GM18526 (cell line): ENCODE measurements around the gene TFRC.
A peak's percentile ranks its signal among the peaks of the same experiment; 100 is the strongest.

Experiments
- POLR2A ChIP-seq: IDR thresholded peaks from 3 replicates; pipeline ENCODE4 v1.6.1; 2011; ENCODE audit not compliant: insufficient read length; ENCODE audit errors: extremely low read depth

The TFRC gene

GRCh38 chr3:196081834-196082618 is at the start of gene TFRC:
Gene TFRC (minus strand): TSS chr3:196082090. CDS start chr3:196077099, 4,991 bp downstream.
- TF ChIP-seq POLR2A = peak; percentile 100

DNA sequence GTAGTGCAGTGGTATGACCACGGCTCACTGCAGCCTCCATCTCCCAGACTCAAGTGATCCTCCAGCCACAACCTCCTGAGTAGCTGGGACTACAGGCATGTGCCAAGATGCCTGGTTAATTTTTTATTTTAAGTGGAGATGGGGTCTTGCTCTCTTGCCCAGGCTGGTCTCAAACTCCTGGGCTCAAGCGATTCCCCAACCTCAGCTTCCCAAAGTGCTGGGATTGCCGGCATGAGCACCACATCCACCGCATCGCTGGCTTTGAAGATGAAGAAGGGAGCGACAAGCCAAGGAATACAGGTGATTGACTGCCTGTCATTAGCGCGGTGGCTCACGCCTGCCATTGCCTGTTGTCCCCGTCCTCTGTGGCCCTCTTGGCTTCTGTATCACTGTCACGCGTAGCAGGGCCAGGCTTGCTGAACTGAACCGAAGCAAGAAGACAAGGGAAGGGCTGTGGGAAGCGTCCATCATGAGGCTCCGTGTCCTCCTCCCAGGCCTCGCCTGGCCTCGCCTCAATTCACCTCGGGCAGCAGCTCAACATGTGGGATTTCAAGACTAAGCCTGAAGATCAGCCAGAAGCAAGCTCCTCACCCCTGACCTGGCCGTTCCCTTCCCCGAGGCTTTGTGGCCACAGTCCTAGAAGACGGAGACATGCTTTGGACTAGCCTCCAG is 46.4 kb upstream of the TFRC start:
- TF ChIP-seq POLR2A = no peak

DNA sequence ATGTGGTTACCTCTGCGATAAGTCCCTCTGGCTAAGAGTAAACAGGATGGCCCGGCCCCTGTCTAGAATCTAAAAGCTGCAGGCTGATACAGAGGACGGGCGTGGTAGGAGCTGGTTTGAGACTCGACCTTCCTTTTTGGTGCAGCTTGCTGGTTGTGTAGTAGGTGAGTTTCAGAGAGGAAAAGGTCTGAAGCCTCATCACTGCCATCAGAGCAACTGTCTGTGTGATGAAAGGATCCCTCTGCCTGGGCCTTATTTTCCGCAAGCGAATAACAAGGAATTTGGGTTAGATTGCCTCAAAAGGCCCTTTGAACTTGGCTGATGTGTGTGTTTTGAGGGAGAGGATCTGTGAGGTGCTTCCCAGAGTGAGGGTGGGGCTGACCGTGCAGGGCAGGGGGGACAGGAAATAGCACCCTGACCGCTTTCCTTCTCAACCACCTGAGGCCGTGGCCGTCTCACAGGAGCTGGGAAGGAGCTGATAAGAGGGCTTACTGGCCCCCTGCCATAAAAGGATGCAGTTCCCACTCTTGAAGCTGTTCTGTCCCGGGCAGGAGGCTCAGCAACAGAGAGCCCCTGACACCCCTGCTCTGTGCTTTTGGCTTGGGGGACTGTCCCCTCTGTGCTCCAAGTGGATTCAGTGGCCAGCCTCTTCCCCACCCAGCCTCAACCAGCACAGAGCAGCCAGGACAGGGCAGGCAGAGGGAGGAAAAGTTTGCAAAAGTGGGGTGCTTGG is 45.6 kb upstream of the TFRC start:
- no peak for TF ChIP-seq POLR2A

DNA sequence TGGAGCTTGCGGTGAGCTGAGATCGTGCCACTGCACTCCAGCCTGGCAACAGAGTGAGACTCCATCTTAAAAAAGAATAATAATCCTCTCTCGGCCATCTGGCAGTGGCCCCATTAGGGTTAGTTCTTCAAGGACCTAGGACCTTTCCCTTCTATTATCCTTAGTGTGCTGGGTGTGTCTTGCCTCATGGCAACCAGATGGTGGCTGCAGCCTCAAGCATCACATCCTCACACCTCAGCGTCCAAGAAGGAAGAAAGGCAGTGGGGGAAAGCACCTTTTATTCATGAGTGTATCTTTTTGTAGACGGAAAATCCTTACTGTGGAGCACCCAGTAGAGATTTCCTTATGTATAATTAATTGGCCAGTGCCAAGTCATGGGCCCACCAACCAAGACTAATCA is 42.7 kb upstream of the TFRC start:
- TF ChIP-seq POLR2A = no peak

DNA sequence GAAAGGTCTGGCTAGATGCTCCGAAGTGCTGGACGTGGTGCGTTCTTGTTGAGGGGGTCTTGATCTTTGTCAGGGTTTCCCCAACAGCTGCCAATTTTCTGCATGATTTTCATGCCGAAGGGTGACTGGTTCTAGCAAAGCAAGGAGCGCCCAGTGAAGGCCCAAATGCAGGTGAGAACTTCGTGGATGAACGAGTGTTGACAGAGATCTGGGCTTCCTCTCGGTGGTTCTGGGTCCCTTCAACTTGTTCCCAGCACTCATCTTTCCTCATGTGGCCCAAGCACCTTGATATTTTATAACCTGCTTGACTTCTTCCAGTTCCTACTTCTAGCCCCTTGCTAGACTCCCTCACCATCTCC is 40.8 kb upstream of the TFRC start:
- no peak for TF ChIP-seq POLR2A

DNA sequence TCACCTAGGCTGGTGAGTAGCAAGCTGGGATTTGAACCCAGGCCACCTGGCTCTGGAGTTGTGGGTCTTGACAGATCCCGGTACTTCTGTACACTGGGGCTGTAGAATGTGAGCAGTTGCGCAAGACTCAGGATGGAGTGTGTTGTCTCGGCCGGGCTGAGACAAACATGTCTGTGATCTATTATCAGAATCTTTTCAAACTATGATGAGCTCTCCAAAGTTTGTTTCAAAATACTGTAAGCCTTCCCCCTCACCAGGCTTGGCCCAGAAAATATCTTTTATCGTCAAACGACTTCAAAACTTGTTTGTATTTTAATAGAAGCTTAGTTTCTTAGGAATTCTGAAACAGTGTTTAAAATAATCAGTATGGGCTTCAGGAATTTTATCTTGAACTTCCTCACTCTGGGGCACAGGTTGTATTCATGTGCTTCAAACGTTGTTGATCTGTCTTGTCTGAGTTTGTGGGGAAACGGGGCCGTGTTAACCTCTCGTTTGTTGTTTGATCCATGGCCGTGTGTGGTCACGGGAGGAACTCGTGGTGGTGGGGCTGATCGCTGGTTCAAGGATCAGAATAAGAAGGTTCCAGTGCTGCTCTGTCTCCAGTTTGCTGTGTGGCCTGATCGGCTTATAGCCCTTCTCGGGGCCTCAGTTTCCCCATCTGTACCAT is 40.3 kb upstream of the TFRC start:
- TF ChIP-seq POLR2A = no peak

DNA sequence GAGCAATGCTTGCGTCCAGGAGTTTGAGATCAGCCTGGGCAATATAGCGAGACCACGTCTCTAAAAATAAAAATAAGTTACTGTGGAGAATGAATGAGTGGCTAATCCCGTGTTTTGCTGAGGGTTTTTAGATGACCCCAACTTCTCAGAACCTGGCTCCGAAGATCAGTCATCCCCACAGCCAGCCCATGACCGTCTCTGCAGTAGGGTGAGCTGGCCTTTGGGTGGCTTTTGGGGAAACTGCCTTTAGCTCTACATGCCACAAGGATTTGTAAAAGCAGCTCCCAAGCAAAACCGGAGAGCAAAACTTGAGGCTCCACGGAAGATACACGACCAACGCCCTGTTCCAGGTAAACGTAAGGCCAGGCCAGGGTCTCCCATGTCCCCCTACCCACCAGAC is 39.2 kb upstream of the TFRC start:
- TF ChIP-seq POLR2A = no peak

DNA sequence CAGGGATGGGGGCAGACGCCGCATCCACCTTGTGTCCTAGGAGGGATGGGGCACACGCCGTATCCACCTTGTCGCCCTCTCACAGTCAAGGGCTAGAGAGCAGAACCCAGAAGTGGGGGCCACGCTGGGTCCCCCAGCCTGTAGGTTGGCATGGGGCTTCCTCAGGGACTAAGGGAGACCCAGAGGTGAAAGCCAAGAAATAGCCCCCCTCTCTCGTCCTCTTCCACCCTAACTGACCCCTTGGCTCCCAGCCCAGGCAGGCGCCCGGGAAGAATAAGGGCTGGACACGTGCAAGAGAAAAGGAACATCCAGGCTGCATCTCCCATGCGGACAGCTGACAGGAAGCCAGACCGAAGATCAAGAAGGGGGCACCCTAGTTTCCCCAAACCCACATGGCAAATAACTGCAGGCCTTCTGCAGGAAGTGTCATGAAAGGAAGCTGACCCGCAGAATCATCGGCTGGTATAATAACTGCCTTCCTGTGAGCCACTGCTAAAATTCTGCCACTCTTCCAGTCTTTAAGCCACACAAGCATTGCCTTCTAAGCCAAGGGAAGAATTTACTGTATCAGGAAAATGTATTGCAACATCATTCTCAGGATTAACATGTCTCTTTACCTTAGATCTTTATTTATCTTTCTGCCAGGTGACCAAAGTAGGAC is 38.5 kb upstream of the TFRC start:
- TF ChIP-seq POLR2A = no peak

- TF ChIP-seq POLR2A = no peak
Observed at GRCh38 chr3:196117809-196118208, 35.9 kb upstream of the TFRC start.

- no peak for TF ChIP-seq POLR2A
Observed at GRCh38 chr3:196115678-196116083, 33.8 kb upstream of the TFRC start.

- TF ChIP-seq POLR2A = no peak
Observed at GRCh38 chr3:196111939-196112386, 30.1 kb upstream of the TFRC start.

DNA sequence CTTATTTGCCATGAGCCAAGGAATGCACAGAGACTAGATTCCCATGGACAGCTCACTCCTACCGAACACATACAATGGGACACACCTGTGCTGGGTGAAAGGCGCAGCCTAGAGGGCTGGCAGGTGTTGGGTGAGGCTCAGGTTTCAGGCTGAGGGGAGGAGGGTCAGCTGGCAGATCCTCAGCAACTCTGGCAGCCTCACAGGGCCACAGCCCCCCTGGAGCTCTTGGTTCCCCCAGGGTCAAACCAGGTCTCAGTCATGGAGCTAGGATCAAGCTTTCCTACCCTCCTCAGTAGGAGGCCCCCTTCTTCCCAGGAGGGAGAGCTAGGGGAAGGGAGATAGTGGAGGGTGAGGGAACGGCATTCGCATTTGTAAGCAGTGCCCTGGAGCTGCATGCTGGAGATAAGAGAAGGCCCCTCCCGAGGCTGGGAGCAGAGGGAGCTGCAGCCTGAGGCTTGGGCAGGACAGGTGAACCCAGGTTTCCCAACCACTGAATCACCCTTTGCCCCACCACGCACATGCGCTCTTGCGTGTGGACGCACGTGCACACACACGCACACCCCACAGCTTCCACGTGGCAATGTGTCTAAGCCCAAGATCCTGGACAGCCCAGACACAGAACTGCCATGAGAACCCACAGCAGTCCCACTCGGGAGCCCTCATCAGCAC is 26.3 kb upstream of the TFRC start:
- TF ChIP-seq POLR2A = no peak

DNA sequence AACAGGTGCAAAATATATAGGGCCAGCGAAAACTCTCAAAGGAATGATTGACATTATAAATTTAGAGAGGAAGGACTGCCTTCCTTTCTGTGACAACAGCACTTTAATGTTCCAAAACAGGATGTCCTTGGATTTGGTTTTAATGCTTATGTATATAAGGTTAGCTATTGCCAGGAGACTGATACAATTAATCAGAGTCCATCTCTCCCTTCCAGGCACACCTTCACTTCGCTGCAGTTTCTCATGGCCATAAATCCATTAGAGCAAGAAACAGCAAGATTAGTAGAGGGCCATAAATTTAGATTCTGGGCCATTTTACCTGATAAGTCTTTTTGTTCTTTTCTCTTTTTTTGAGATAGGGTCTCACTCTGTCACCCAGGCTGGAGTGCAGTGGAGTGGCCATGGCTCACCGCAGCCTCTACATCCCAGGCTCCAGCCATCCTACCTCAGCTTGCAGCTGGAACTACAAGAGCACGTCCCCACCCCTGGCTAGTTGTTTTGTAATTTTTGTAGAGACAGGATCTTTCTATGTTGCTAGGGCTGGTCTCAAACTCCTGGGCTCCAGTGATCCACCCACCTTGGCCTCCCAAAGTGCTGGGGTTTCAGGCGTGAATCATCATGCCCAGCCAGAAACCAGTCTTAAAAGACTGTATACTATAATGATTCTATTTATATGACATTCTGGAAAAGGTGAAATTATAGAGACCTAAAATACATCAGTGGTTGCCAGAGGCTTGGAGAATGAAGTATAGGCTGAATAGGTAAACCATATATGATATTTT is 15.7 kb upstream of the TFRC start:
- TF ChIP-seq POLR2A = no peak

- no peak for TF ChIP-seq POLR2A
Observed at GRCh38 chr3:196096382-196096953, 14.6 kb upstream of the TFRC start.
